Osteoblast (primary cell): ENCODE results near the gene TAT. TPM values are rescaled to one million over a fixed set of nuclear protein-coding genes. Genes with fewer than 3 reads are reported as not detected.

Experiments used
- DNase-seq: peaks from one replicate; pipeline ENCODE4 v3.0.0; 2011; ENCODE audit warnings: low spot score, mixed read lengths; ENCODE audit not compliant: insufficient read length; ENCODE audit errors: missing footprints
- H2AFZ ChIP-seq: 2 replicates; pipeline ENCODE4 v1.6.0; 2011; ENCODE audit warnings: mild to moderate bottlenecking, low read length
- H3K27ac ChIP-seq: 2 replicates; pipeline ENCODE4 v1.5.1; 2011; ENCODE audit warnings: mild to moderate bottlenecking, low read depth, low read length, moderate library complexity
- H3K27me3 ChIP-seq: 2 replicates; pipeline ENCODE4 v1.6.0; 2012; ENCODE audit warnings: mild to moderate bottlenecking, control low read depth, inconsistent platforms, low read length, moderate library complexity; ENCODE audit not compliant: insufficient read depth
- H3K36me3 ChIP-seq: 2 replicates; pipeline ENCODE4 v1.5.1; 2011; ENCODE audit warnings: mild to moderate bottlenecking, low read length, control low read depth, moderate library complexity; ENCODE audit not compliant: insufficient read depth
- H3K4me1 ChIP-seq: 2 replicates; pipeline ENCODE4 v1.5.1; 2011; ENCODE audit warnings: mild to moderate bottlenecking, low read length, control low read depth, moderate library complexity; ENCODE audit not compliant: insufficient read depth
- H3K4me2 ChIP-seq: 2 replicates; pipeline ENCODE4 v1.6.0; 2011; ENCODE audit warnings: mild to moderate bottlenecking, low read length; ENCODE audit not compliant: insufficient read depth
- H3K4me3 ChIP-seq: fragments of 200-600 bp; sonication (generic); 3 replicates; pipeline ENCODE4 v1.5.1; 2012; ENCODE audit warnings: mild to moderate bottlenecking, low read length, inconsistent platforms; ENCODE audit not compliant: insufficient read depth
- H3K79me2 ChIP-seq: 2 replicates; pipeline ENCODE4 v1.6.0; 2012; ENCODE audit warnings: mild to moderate bottlenecking, low read length, control low read depth, inconsistent platforms; ENCODE audit not compliant: insufficient read depth
- H3K9me3 ChIP-seq: 2 replicates; pipeline ENCODE4 v1.5.1; 2011; ENCODE audit warnings: low read depth, low read length, control low read depth
- H4K20me1 ChIP-seq: 2 replicates; pipeline ENCODE4 v1.6.0; 2012; ENCODE audit warnings: mild to moderate bottlenecking, low read length, control low read depth; ENCODE audit not compliant: insufficient read depth
- CTCF ChIP-seq: IDR thresholded peaks from 2 replicates; pipeline ENCODE4 v1.5.1; 2011; ENCODE audit warnings: mild to moderate bottlenecking, low read depth, low read length, moderate library complexity; ENCODE audit errors: extremely low read depth
- small RNA-seq: library from RNA; depleted of rRNA; stranded (forward); fragments of <200 nt; gene quantifications from one replicate; pipeline ENCODE3, GENCODE V24; 2012
- total RNA-seq: library from RNA; depleted of rRNA; stranded (reverse); fragments of >200 nt; gene quantifications from 2 replicates; pipeline ENCODE4 v1.2.3, GENCODE V29; 2012

Gene TAT
- total RNA-seq, 1 donor, result under 0.01 TPM

DNA sequence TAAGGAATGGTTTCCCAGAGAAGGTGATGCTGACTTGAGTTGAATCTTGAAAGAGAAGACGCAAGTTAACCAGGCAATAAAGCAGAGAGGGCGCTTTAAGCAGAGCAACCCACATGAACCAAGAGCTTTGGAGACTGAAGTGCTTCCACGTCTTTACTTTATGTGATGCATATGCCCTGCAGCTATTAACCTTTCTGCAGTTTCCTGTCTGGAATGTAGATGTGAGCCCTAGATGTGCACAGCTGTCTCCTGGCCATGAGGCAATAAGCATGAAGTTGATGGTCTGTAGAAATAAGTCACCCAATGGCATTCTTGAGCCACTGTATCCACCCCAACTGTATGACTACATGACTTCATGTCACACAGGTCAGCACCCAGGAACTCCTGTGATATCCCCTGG lies 56.3 kb downstream of the TAT start:
- no peaks in the 10 kb centered on the region for H3K79me2 ChIP-seq
- no peak for DNase-seq
- no peaks in the 10 kb centered on the region for H3K36me3 ChIP-seq
- no peak overlapping the region for H3K27ac ChIP-seq
- H3K27me3 ChIP-seq, result peaks cover 16% of the 10 kb centered on the region
- H3K9me3 ChIP-seq, result no peaks in the 10 kb centered on the region
- no peak for TF ChIP-seq CTCF
- H3K4me2 ChIP-seq, result no peak overlapping the region
- H4K20me1 ChIP-seq, result no peaks in the 10 kb centered on the region
- H3K4me3 ChIP-seq, result no peak overlapping the region
- no peak overlapping the region for H2AFZ ChIP-seq
- peaks cover 7% of the 10 kb centered on the region for H3K4me1 ChIP-seq

Small RNA genes within 50 kb of the gene (small RNA-seq; reads per million reads assigned to genes)
- not detected for gene RNU6-1061P

Other genes starting within 250 kb of the TAT start
- gene CALB2, start 218.4 kb downstream of the TAT start, total RNA-seq, result 1.1 and 2.4 TPM in 2 replicates
- not detected in 2 replicates for gene TLE7, start 135.0 kb downstream of the TAT start, total RNA-seq
- 9.8 and 10.3 TPM in 2 replicates for gene ZNF23, start 114.8 kb downstream of the TAT start, total RNA-seq
- 6.2 and 6.5 TPM in 2 replicates for gene ZNF19, start 87.8 kb downstream of the TAT start, total RNA-seq
- gene CHST4, start 50.7 kb downstream of the TAT start, total RNA-seq, result not detected in 2 replicates
- gene MARVELD3, start 49.1 kb upstream of the TAT start, total RNA-seq, result 0.36 and 0.88 TPM in 2 replicates
- 11.2 and 12.7 TPM in 2 replicates for gene PHLPP2, start 147.6 kb upstream of the TAT start, total RNA-seq
- 82.5 and 104 TPM in 2 replicates for gene AP1G1, start 231.7 kb upstream of the TAT start, total RNA-seq